WTC11 (cell line): ENCODE data around the gene VAMP7.

ENCODE experiments used
- ATF3 ChIP-seq: sonication (generic); formaldehyde crosslinking; conservative IDR thresholded peaks from 2 replicates; pipeline ENCODE4 v1.8.1; 2022; ENCODE audit warnings: mild to moderate bottlenecking, missing genetic modification reagents
- CTCF ChIP-seq: fragments of 200-600 bp; IDR thresholded peaks from 2 replicates; pipeline ENCODE4 v1.8.0; 2022; ENCODE audit warnings: antibody characterized with exemption
- IRF1 ChIP-seq: sonication (generic); formaldehyde crosslinking; IDR thresholded peaks from 2 replicates; pipeline ENCODE4 v1.8.0; 2023; ENCODE audit warnings: missing genetic modification reagents
- NFATC4 ChIP-seq: fragments of 250-450 bp; sonication (Bioruptor Pico); IDR thresholded peaks from 2 replicates; pipeline ENCODE4 v1.9.0; 2021; ENCODE audit warnings: mild to moderate bottlenecking
- TCF7 ChIP-seq: sonication (generic); formaldehyde crosslinking; IDR thresholded peaks from 2 replicates; pipeline ENCODE4 v1.8.0; 2022; ENCODE audit warnings: mild to moderate bottlenecking, low read depth, missing genetic modification reagents, moderate library complexity
- ZBTB43 ChIP-seq: sonication (generic); formaldehyde crosslinking; IDR thresholded peaks from 2 replicates; pipeline ENCODE4 v1.8.1; 2023; ENCODE audit warnings: mild to moderate bottlenecking, missing genetic modification reagents
- ZNF232 ChIP-seq: sonication (generic); formaldehyde crosslinking; IDR thresholded peaks from 2 replicates; pipeline ENCODE4 v1.8.0; 2022; ENCODE audit warnings: mild to moderate bottlenecking, missing genetic modification reagents

- no peak for TF ChIP-seq ZNF232 (CRISPR knock-in tag)
- no peak for TF ChIP-seq NFATC4
- TF ChIP-seq CTCF: no peak
- TF ChIP-seq TCF7 (CRISPR knock-in tag): no peak
- TF ChIP-seq IRF1 (CRISPR knock-in tag): no peak
- TF ChIP-seq ZBTB43 (CRISPR knock-in tag): no peak
- TF ChIP-seq ATF3 (CRISPR knock-in tag): no peak
Observed at GRCh38 chrX:155871934-155872333, 9.2 kb upstream of the VAMP7 start.
